T-helper 2 cell treated with Interferon-gamma antibody and Interleukin-4, amounts not matched to agents 5 μg/mL and 100 μg/mL, for 36 hours (primary cell): ENCODE data around the gene GDPD5.

Experiments
- DNase-seq: peaks from one replicate; pipeline ENCODE4 v3.0.0; 2021; ENCODE audit warnings: low spot score
- H3K27ac Mint-ChIP-seq: one replicate; pipeline ENCODE4 v1.8.0; 2021; ENCODE audit warnings: mild to moderate bottlenecking, mixed read lengths
- H3K27me3 Mint-ChIP-seq: one replicate; pipeline ENCODE4 v1.8.0; 2021; ENCODE audit warnings: low read depth, mixed read lengths
- H3K36me3 Mint-ChIP-seq: one replicate; pipeline ENCODE4 v1.8.0; 2021; ENCODE audit warnings: low read depth, mixed read lengths
- H3K4me1 Mint-ChIP-seq: one replicate; pipeline ENCODE4 v1.8.0; 2021; ENCODE audit warnings: low read depth, mixed read lengths
- H3K4me3 Mint-ChIP-seq: one replicate; pipeline ENCODE4 v1.8.0; 2022; ENCODE audit warnings: mild to moderate bottlenecking, moderate library complexity, mixed read lengths
- H3K9me3 Mint-ChIP-seq: one replicate; pipeline ENCODE4 v1.8.0; 2021; ENCODE audit warnings: mixed read lengths

GDPD5 gene

GRCh38 chr11:75475767-75476650, 49.7 kb downstream of the GDPD5 start:
- peak overlapping the region; percentile 78 for H3K4me3 Mint-ChIP-seq
- no peaks in the 10 kb centered on the region for H3K9me3 Mint-ChIP-seq
- H3K27ac Mint-ChIP-seq, result peak overlapping the region; percentile 93
- DNase-seq, result no peak
- H3K4me1 Mint-ChIP-seq, result peaks cover 17% of the 10 kb centered on the region
- H3K36me3 Mint-ChIP-seq, result no peaks in the 10 kb centered on the region
- H3K27me3 Mint-ChIP-seq, result no peaks in the 10 kb centered on the region

- H3K4me1 Mint-ChIP-seq, result peaks cover 17% of the 10 kb centered on the region
- H3K9me3 Mint-ChIP-seq, result no peaks in the 10 kb centered on the region
- DNase-seq, result peak; percentile 49
- H3K27ac Mint-ChIP-seq, result peak overlapping the region; percentile 93
- peak overlapping the region; percentile 78 for H3K4me3 Mint-ChIP-seq
- no peaks in the 10 kb centered on the region for H3K27me3 Mint-ChIP-seq
- H3K36me3 Mint-ChIP-seq, result no peaks in the 10 kb centered on the region
These were observed 50.6 kb downstream of the GDPD5 start for GRCh38 chr11:75474878-75475766.

GRCh38 chr11:75474240-75474639, 51.5 kb downstream of the GDPD5 start:
- no peaks in the 10 kb centered on the region for H3K27me3 Mint-ChIP-seq
- no peak overlapping the region for H3K27ac Mint-ChIP-seq
- no peaks in the 10 kb centered on the region for H3K36me3 Mint-ChIP-seq
- peaks cover 17% of the 10 kb centered on the region for H3K4me1 Mint-ChIP-seq
- no peak for DNase-seq
- H3K9me3 Mint-ChIP-seq, result no peaks in the 10 kb centered on the region
- no peak overlapping the region for H3K4me3 Mint-ChIP-seq

GRCh38 chr11:75473684-75474083, 52.1 kb downstream of the GDPD5 start:
- Mint-ChIP-seq H3K27ac (no peak overlapping the region), H3K4me3 (no peak overlapping the region), H3K36me3 (no peaks in the 10 kb centered on the region), H3K4me1 (peaks cover 17% of the 10 kb centered on the region), H3K27me3 (no peaks in the 10 kb centered on the region), H3K9me3 (no peaks in the 10 kb centered on the region)
- DNase-seq, result no peak

DNA sequence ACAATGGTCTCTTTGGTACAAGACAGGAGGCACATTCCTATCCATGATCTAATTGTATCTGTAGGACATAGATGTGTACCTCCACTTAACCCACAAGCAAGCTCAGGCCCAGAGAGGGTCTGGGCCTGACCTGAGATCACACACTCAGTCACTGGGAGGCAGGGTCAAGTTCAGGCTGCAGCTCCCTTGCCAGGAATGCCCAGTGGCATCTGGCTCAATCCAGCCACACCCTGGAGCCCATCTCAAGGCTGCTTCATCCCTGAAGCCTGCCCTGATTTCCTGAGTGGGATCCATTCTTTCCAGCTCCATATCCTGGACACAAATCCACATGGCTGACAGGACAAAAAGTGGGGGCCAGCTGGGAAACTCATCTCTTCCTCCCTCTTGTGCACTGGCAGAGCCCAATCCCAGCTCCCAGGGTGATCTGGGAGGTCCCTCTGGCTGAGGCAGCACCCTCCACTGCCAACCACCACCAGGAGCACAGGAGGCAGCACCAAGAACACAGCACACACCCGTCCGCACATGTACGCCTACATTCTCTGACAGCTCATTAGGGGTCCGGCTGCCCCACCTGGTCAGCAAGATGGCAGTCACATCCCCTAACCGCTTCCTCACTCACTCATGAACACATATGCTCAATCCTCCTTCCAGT, 53.5 kb downstream of the GDPD5 start:
- H3K4me3 Mint-ChIP-seq, result no peak overlapping the region
- DNase-seq, result no peak
- H3K27me3 Mint-ChIP-seq, result no peaks in the 10 kb centered on the region
- no peak overlapping the region for H3K27ac Mint-ChIP-seq
- H3K9me3 Mint-ChIP-seq, result no peaks in the 10 kb centered on the region
- no peaks in the 10 kb centered on the region for H3K36me3 Mint-ChIP-seq
- peaks cover 16% of the 10 kb centered on the region for H3K4me1 Mint-ChIP-seq

DNA sequence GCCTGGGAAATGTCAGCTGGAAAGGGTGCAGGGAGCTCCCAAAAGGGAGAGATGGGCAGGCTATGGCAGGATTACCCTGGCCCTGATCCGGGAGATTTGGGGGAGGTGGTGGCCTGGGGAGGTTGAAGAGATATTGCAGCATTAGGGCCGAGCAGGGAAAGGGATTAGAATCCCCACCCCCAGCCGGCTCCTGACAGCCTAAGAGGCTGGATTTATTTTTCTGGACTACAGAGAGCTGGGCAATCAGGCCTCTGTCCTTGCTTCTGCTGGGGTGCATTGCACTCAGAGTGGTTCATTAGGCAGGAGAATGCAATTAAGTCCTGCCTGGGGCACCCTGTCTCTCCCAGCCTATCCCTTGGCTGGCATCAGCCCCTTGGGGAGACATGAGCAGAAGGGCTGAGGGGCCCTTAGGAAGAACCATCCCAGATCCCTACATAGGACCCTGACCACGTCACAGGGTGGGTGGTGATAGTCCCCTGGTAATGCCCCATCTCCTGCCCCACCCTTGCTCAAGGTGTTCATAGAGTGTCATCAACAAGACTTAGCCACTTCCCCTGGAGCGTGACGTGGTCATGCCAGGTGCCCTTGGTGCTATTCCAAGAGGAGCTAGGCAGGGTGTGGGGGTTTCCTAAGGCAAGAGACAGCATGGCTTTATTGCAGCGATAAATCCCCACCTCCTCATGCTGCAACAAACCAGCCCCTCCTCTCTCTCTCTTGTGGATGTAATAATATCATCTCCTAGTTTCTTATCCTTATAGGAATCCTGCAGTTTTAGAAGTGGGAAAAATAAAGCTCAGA, 54.4 kb downstream of the GDPD5 start:
- H3K27ac Mint-ChIP-seq, result no peak overlapping the region

GRCh38 chr11:75470476-75471080, 55.2 kb downstream of the GDPD5 start:
- no peaks in the 10 kb centered on the region for H3K27me3 Mint-ChIP-seq
- H3K4me3 Mint-ChIP-seq, result no peak overlapping the region
- no peaks in the 10 kb centered on the region for H3K36me3 Mint-ChIP-seq

More for the DNA sequence above, 54.4 kb downstream of the GDPD5 start:
- Mint-ChIP-seq H3K36me3 (no peaks in the 10 kb centered on the region), H3K27me3 (no peaks in the 10 kb centered on the region), H3K4me1 (peaks cover 16% of the 10 kb centered on the region), H3K9me3 (no peaks in the 10 kb centered on the region), H3K4me3 (no peak overlapping the region)
- no peak for DNase-seq

GRCh38 chr11:75469785-75470405, 55.8 kb downstream of the GDPD5 start:
- DNase-seq, result no peak
- peaks cover 3% of the 10 kb centered on the region for H3K4me1 Mint-ChIP-seq
- H3K27ac Mint-ChIP-seq, result no peak overlapping the region
- H3K4me3 Mint-ChIP-seq, result no peak overlapping the region
- no peaks in the 10 kb centered on the region for H3K27me3 Mint-ChIP-seq
- H3K36me3 Mint-ChIP-seq, result no peaks in the 10 kb centered on the region
- H3K9me3 Mint-ChIP-seq, result no peaks in the 10 kb centered on the region

More at GRCh38 chr11:75470476-75471080, 55.2 kb downstream of the GDPD5 start:
- no peak for DNase-seq
- Mint-ChIP-seq H3K9me3 (no peaks in the 10 kb centered on the region), H3K27ac (no peak overlapping the region), H3K4me1 (peaks cover 10% of the 10 kb centered on the region)

DNA sequence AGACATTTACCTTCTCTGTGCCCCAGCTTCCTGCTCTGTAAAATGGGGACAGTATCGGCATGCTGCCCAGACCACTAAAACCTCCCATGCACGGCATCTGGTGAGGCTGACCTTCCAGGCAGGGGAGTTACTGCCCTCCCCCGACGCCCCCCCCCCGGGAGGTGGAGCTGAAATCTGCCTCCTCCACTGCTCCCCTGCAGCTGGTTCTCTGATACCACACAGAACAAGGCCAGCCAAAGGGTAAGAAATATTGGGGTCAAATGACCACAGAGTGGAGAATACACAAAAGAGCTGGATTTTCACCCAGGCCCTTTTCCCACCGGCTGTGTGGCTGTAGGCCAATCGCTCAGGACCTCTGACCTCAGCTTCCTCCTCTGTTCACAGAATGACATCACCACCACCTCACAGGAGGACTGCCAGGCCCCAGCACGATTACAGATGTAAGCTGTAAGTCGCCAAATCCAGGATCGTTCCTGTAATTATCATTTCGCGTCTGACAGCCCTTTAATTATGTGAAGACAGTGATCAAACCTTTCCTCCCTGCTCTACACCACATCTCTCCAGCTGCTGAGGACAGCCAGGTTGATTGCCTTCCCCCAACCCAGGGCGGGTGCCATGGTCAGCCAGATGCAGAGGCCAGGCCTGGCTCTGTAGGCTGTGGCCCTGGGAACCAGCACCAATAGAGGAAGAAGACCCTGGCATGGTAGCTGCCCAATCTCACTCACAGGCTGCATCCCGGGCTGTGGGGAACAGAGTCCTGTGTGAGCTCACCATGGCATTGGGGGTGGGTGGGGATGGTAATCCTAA, 57.0 kb downstream of the GDPD5 start:
- no peaks in the 10 kb centered on the region for H3K36me3 Mint-ChIP-seq
- H3K27ac Mint-ChIP-seq, result no peak overlapping the region
- DNase-seq, result no peak
- no peaks in the 10 kb centered on the region for H3K9me3 Mint-ChIP-seq
- no peaks in the 10 kb centered on the region for H3K27me3 Mint-ChIP-seq
- no peak overlapping the region for H3K4me3 Mint-ChIP-seq
- H3K4me1 Mint-ChIP-seq, result no peaks in the 10 kb centered on the region

DNA sequence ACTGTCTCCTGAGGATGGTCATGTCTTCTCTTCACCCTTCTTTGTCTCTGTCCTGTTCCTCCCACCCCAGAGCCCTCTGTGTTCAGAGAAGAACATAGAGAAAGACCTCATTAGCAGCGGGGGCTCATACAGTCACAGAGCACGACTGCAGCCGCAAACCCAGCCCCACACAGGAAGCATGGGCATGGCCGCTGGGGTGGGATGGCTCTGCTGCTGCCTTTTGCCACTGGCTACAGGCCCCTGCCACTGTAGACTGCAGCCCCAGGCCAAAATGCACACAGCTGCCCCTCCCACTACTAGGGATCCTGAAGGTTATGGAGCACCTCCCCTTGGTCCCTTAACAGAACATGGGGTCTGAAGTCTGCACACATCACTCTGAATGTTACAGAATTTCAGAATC, 57.9 kb downstream of the GDPD5 start:
- Mint-ChIP-seq H3K9me3 (no peaks in the 10 kb centered on the region), H3K4me1 (no peaks in the 10 kb centered on the region), H3K27ac (no peak overlapping the region), H3K4me3 (no peak overlapping the region), H3K36me3 (no peaks in the 10 kb centered on the region), H3K27me3 (no peaks in the 10 kb centered on the region)
- no peak for DNase-seq

- no peak overlapping the region for H3K4me3 Mint-ChIP-seq
- no peaks in the 10 kb centered on the region for H3K4me1 Mint-ChIP-seq
- no peaks in the 10 kb centered on the region for H3K27me3 Mint-ChIP-seq
These were observed 58.4 kb downstream of the GDPD5 start for GRCh38 chr11:75467311-75467710.

More at GRCh38 chr11:75467311-75467710, 58.4 kb downstream of the GDPD5 start:
- Mint-ChIP-seq H3K9me3 (no peaks in the 10 kb centered on the region), H3K27ac (no peak overlapping the region), H3K36me3 (no peaks in the 10 kb centered on the region)
- no peak for DNase-seq
